K562 (cell line): Measurements from ENCODE around the gene SLC9B1. TPM values are rescaled to one million over a fixed set of nuclear protein-coding genes. Genes with fewer than 3 reads are reported as not detected.
"Not testable (repeated sequence)": the region's sequence is repeated elsewhere in the genome, so short reads cannot be mapped to it uniquely, and the experiment has no call there.

Experiments
- ATAC-seq: fragments of 200-7000 bp; cut with Tn5 transposase; 3 replicates; pipeline ENCODE4 v1.9.1; 2020; ENCODE audit warnings: moderate library complexity
- BruUV-seq: library from RNA; stranded (reverse); fragments of 400-500 nt; replicated peaks from 2 replicates; lab custom pipeline; 2021; lab: Mats Ljungman, UMichigan
- CTCF ChIA-PET: fragments of 300-600 bp; formaldehyde crosslinking; extraction: SDS; loops from one replicate; lab custom pipeline; 2021; ENCODE audit warnings: low intra/inter-chr PET ratio; lab: Yijun Ruan, JAX
- POLR2A ChIA-PET: fragments of 300-600, 350-650 bp; sonication (Branson Sonifier 250); formaldehyde crosslinking; extraction: SDS; loops from one replicate; lab custom pipeline; 2021; ENCODE audit warnings: antibody characterized with exemption, inconsistent platforms; lab: Yijun Ruan, JAX
- DNase-seq, 4 experiments: peaks; one replicate each; pipeline versions ENCODE4 v3.0.0 to v3.0.0-alpha.2; 2011 to 2018; ENCODE audit warnings: low spot score in 3 of 4, mixed read lengths in 3 of 4; ENCODE audit errors: extremely low read depth in 1 of 4
- FAIRE-seq: peaks from 2 replicates; lab custom pipeline; 2011; peaks lifted over from hg19 to GRCh38; lab: Jason Lieb, UNC
- H2AFZ ChIP-seq: 2 replicates; pipeline ENCODE4 v1.6.0; 2011; ENCODE audit warnings: low read depth, low read length, control low read depth, inconsistent platforms
- H3K27ac ChIP-seq: fragments of 200-600 bp; 3 replicates; pipeline ENCODE4 v1.8.0; 2011; ENCODE audit warnings: low read depth, mild to moderate bottlenecking, control low read depth, inconsistent platforms, low read length, moderate library complexity, mixed read lengths; ENCODE audit errors: extremely low read depth
- H3K27me3 ChIP-seq, 2 experiments: fragments of 300-600 bp in 1 of 2; 2 replicates in 1 of 2; 3 replicates in 1 of 2; pipeline versions ENCODE4 v1.6.0 to v1.8.0; 2011; ENCODE audit warnings: inconsistent platforms in 2 of 2, low read length in 2 of 2, mild to moderate bottlenecking in 1 of 2, mixed read lengths in 1 of 2, moderate library complexity in 1 of 2; ENCODE audit not compliant: control insufficient read depth in 2 of 2, insufficient read depth in 2 of 2
- H3K36me3 ChIP-seq: fragments of 300-600 bp; 3 replicates; pipeline ENCODE4 v1.8.0; 2011; ENCODE audit warnings: mild to moderate bottlenecking, low read length, inconsistent platforms; ENCODE audit not compliant: control insufficient read depth, insufficient read depth
- H3K4me1 ChIP-seq, 2 experiments: fragments of 200-600 bp in 1 of 2; replicated peaks in 1 of 2; 2 replicates in 1 of 2; 3 replicates in 1 of 2; pipeline versions ENCODE4 v1.5.1 to v1.8.0; 2011; ENCODE audit warnings: inconsistent platforms in 2 of 2, low read length in 2 of 2, mild to moderate bottlenecking in 1 of 2, mixed read lengths in 1 of 2, moderate library complexity in 1 of 2; ENCODE audit not compliant: control insufficient read depth in 2 of 2, insufficient read depth in 2 of 2
- H3K4me2 ChIP-seq: 2 replicates; pipeline ENCODE4 v1.6.1; 2011; ENCODE audit warnings: low read length, control low read depth, inconsistent platforms, mixed read lengths; ENCODE audit not compliant: insufficient read depth
- H3K4me3 ChIP-seq: fragments of 200-600 bp; sonication (generic), shearing (Covaris generic); 2 replicates; pipeline ENCODE4 v1.5.1; 2016; ENCODE audit warnings: control low read depth, inconsistent platforms
- H3K79me2 ChIP-seq: fragments of 200-600 bp; 3 replicates; pipeline ENCODE4 v1.8.0; 2011; ENCODE audit warnings: low read length, inconsistent platforms; ENCODE audit not compliant: control insufficient read depth, insufficient read depth
- H3K9ac ChIP-seq, 2 experiments: 2 replicates each; pipeline versions ENCODE4 v1.6.0 to v1.6.1; 2011; ENCODE audit warnings: low read depth in 2 of 2, low read length in 2 of 2, control low read depth in 1 of 2, inconsistent platforms in 1 of 2, mild to moderate bottlenecking in 1 of 2, mixed read lengths in 1 of 2; ENCODE audit not compliant: insufficient read depth in 1 of 2
- H3K9me1 ChIP-seq: one replicate; pipeline ENCODE4 v1.6.0; 2011; ENCODE audit warnings: inconsistent platforms, mild to moderate bottlenecking, low read length, moderate library complexity; ENCODE audit not compliant: control insufficient read depth, insufficient read depth
- H3K9me3 ChIP-seq: replicated peaks from 2 replicates; pipeline ENCODE4 v1.5.1; 2011; ENCODE audit warnings: low read depth, low read length, inconsistent platforms; ENCODE audit not compliant: control insufficient read depth, insufficient read depth
- H4K20me1 ChIP-seq: replicated peaks from 2 replicates; pipeline ENCODE4 v1.6.1; 2011; ENCODE audit warnings: low read length, inconsistent platforms, mixed read lengths; ENCODE audit not compliant: control insufficient read depth, insufficient read depth
- CBX5 ChIP-seq: IDR thresholded peaks from 2 replicates; pipeline ENCODE4 v1.6.1; 2014; ENCODE audit warnings: low read depth, borderline replicate concordance
- MXI1 ChIP-seq: IDR thresholded peaks from 2 replicates; pipeline ENCODE4 v1.6.1; 2011; ENCODE audit warnings: low read depth, mild to moderate bottlenecking, improper control_type of control experiment, low read length
- ZFP36 ChIP-seq: fragments of 150-350 bp; IDR thresholded peaks from 2 replicates; pipeline ENCODE4 v1.6.1; 2018; ENCODE audit warnings: low read length, low read depth; ENCODE audit not compliant: partially characterized antibody
- ZKSCAN1 ChIP-seq: fragments of 150-350 bp; IDR thresholded peaks from 2 replicates; pipeline ENCODE4 v1.6.1; 2016; ENCODE audit warnings: low read depth, low read length
- ZNF12 ChIP-seq: sonication (generic); formaldehyde crosslinking; IDR thresholded peaks from 2 replicates; pipeline ENCODE4 v1.4.0; 2020; ENCODE audit warnings: mild to moderate bottlenecking, missing genetic modification reagents
- WGBS: fragments of 100-300 bp; shearing (Covaris generic); methylation state at CpG from one replicate; pipeline ENCODE4 v1.1.6; 2016; ENCODE audit warnings: low coverage, mixed read lengths; ENCODE audit not compliant: insufficient coverage; ENCODE audit errors: missing lambda C conversion rate; 5-methylcytosine and 5-hydroxymethylcytosine counted together
- in situ Hi-C: fragments of 300-500 bp; cut with MboI; formaldehyde crosslinking; loops from 4 replicates; pipeline ENCODE4 v1.15.0; 2018; ENCODE audit warnings: inconsistent platforms, mixed read lengths
- intact Hi-C: fragments of 100-400 bp; cut with micrococcal nuclease; formaldehyde crosslinking; loops from 2 replicates; pipeline ENCODE4 v1.14.2; 2022
- polyA plus RNA-seq, 8 experiments: library from polyadenylated mRNA; depleted of rRNA in 4 of 8; stranded (reverse) in 5 of 8; unstranded in 3 of 8; fragments of >200 nt; fragmentation: Nextera tagmentation in 2 of 8; fragmentation: Illumina TruSeq in 1 of 8; extraction: Ambion mirVana in 2 of 8; extraction: Trizol in 1 of 8; gene quantifications; 2 replicates each; pipeline versions ENCODE4 v1.2.1 to v1.2.3, GENCODE V29; 2011 to 2014; ENCODE audit warnings: inconsistent platforms in 1 of 8, missing spikeins in 1 of 8
- total RNA-seq, 7 experiments: library from RNA; depleted of rRNA in 6 of 7; stranded (reverse); fragments of >200 nt in 6 of 7; fragmentation: Illumina TruSeq in 2 of 7; extraction: Trizol in 2 of 7; gene quantifications; 2 replicates each; pipeline versions ENCODE4 v1.2.1 to v1.2.3, GENCODE V29; 2011 to 2021; ENCODE audit warnings: low replicate concordance in 1 of 7
- TF ChIP-seq, protein P1 (sequence below), 2 experiments: fragments of 150-350 bp in 1 of 2; IDR thresholded peaks; 2 replicates each; pipeline ENCODE4 v1.6.1; 2012 to 2016; ENCODE audit warnings: low read depth in 2 of 2, low read length in 2 of 2, mild to moderate bottlenecking in 1 of 2, moderate library complexity in 1 of 2

Gene SLC9B1
- total and polyA plus RNA-seq, 9 of the 15 experiments (the other 6 are each of a cell fraction or from before 2014, with no cell fraction given), result 0.21 to 1.3 (median 0.51) TPM

DNA sequence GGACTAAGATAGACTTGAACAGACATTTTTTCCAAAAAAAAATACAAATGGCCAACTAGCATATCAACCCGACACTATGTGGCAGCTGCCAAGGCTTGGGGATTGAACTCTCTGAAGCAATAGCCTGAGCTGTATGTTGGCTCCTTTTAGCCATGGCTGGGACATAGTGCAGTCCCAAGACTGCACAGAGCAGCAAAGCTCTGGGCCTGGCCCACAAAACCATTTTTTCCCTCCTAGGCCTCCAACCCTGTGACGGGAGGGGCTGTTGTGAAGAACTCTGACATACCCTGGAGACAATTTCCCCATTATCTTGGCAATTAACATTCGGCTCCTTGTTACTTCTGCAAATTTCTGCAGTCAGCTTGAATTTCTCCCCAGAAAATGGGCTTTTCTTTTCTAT lies 100.6 kb downstream of the SLC9B1 start:
- Histone ChIP-seq H3K79me2 (no peaks in the 10 kb centered on the region), H3K4me1 (no peaks in the 10 kb centered on the region), H3K4me3 (no peak overlapping the region), H2AFZ (peak overlapping the region; percentile 82), H3K9me1 (no peaks in the 10 kb centered on the region), H3K9me3 (no peaks in the 10 kb centered on the region), H3K27ac (no peak overlapping the region), H3K27me3 (no peaks in the 10 kb centered on the region), H3K4me2 (no peak overlapping the region), H3K36me3 (no peaks in the 10 kb centered on the region), H4K20me1 (no peaks in the 10 kb centered on the region), H3K9ac (no peak overlapping the region)
- FAIRE-seq (no peak), ATAC-seq (no peak), DNase-seq (no peak)
- CTCF ChIA-PET, result no interaction called here
- TF ChIP-seq CBX5 (no peak), ZFP36 (peak; percentile 30), MXI1 (no peak), ZNF12 (CRISPR knock-in tag) (peak; percentile 84; the same call in 1 of the 2 replicates)
- in situ Hi-C loops, result no loop called here
- BruUV-seq, result no TSS peak
- intact Hi-C loops, result no loop called here
- WGBS, result 52% methylated on average over 3 of the region's 3 CpGs
- POLR2A ChIA-PET, result interaction anchor here (0.8 kb wide), 1 partner anchor 158 kb away, joined by 3 read pairs; the partner anchor contains the start of gene MANBA

DNA sequence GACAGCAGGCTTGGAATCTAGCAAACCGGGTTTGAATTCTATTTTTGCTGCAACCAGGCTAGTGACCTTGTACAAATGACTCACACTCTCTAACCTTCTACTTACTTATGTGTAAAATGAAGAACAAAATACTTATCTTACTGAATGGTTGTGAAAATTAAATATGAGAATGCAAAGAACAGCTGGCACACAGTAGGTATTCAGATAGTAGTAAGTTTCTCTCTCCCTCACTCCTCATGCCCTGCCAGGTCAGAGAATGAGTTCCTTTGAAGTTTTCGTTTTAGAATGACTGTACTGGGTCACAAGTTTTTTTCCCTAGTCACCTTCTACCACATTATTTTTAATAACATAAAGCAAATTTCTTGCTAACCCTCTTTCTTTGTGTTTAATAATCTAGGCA lies 117.7 kb downstream of the SLC9B1 start:
- TF ChIP-seq, protein P1, sequence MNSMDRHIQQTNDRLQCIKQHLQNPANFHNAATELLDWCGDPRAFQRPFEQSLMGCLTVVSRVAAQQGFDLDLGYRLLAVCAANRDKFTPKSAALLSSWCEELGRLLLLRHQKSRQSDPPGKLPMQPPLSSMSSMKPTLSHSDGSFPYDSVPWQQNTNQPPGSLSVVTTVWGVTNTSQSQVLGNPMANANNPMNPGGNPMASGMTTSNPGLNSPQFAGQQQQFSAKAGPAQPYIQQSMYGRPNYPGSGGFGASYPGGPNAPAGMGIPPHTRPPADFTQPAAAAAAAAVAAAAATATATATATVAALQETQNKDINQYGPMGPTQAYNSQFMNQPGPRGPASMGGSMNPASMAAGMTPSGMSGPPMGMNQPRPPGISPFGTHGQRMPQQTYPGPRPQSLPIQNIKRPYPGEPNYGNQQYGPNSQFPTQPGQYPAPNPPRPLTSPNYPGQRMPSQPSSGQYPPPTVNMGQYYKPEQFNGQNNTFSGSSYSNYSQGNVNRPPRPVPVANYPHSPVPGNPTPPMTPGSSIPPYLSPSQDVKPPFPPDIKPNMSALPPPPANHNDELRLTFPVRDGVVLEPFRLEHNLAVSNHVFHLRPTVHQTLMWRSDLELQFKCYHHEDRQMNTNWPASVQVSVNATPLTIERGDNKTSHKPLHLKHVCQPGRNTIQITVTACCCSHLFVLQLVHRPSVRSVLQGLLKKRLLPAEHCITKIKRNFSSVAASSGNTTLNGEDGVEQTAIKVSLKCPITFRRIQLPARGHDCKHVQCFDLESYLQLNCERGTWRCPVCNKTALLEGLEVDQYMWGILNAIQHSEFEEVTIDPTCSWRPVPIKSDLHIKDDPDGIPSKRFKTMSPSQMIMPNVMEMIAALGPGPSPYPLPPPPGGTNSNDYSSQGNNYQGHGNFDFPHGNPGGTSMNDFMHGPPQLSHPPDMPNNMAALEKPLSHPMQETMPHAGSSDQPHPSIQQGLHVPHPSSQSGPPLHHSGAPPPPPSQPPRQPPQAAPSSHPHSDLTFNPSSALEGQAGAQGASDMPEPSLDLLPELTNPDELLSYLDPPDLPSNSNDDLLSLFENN (IDR thresholded peaks at IDR 0.05; ENCODE audit: low read depth in 2 of 2, low read length in 2 of 2), result no peak
- peak; percentile 60; the same call in 1 of the 2 replicates for TF ChIP-seq ZKSCAN1
- H3K4me1 ChIP-seq, result no peaks in the 10 kb centered on the region
- DNase-seq (no peak), FAIRE-seq (no peak), ATAC-seq (no peak)
- peak overlapping the region; percentile 61; the same call in 1 of the 2 replicates for H2AFZ ChIP-seq
- ChIA-PET POLR2A (no interaction called here), CTCF (no interaction called here)
- in situ Hi-C loops, result no loop called here
- H3K9me1 ChIP-seq, result no peaks in the 10 kb centered on the region
- H3K9ac ChIP-seq, result no peak overlapping the region
- BruUV-seq, result no TSS peak
- H3K27ac ChIP-seq, result no peak overlapping the region
- no peak overlapping the region for H3K4me3 ChIP-seq
- H3K79me2 ChIP-seq, result no peaks in the 10 kb centered on the region
- no peaks in the 10 kb centered on the region for H4K20me1 ChIP-seq
- H3K9me3 ChIP-seq, result no peaks in the 10 kb centered on the region
- no peak overlapping the region for H3K4me2 ChIP-seq
- no peaks in the 10 kb centered on the region for H3K36me3 ChIP-seq
- intact Hi-C loops, result no loop called here
- H3K27me3 ChIP-seq, result no peaks in the 10 kb centered on the region
- WGBS, result 10% methylated on average over 2 of the region's 2 CpGs

DNA sequence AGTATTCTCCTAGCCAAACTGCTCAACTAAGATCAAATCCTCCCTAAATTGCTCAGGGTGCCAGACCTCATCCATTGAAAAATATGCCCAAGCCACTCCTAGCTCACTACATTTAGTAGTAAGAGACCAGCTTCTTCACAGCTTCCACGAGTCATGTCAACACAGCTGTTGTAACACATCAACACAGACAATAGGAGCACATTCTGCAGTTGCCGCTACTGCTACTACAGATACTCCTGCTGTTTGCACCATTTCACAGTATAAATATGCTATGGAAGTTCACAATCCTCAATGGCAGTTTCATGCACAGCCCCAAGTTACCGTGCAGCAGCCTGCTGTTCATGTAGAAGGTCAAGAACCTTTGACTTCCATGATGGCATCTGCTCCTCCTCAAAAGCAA lies 121.9 kb downstream of the SLC9B1 start:
- intact Hi-C loops, POLR2A ChIA-PET: not testable (repeated sequence)

More for the DNA sequence above, 121.9 kb downstream of the SLC9B1 start:
- H3K9me3 ChIP-seq, H3K4me3 ChIP-seq, H3K27ac ChIP-seq, FAIRE-seq, H3K79me2 ChIP-seq, CTCF ChIA-PET, H3K4me1 ChIP-seq, H4K20me1 ChIP-seq, H3K9ac ChIP-seq, in situ Hi-C loops, ATAC-seq, H3K27me3 ChIP-seq, BruUV-seq, H3K36me3 ChIP-seq, DNase-seq, H3K9me1 ChIP-seq: not testable (repeated sequence)
- WGBS, result 23% methylated on average over 2 of the region's 3 CpGs
- Histone ChIP-seq H3K4me2 (peak overlapping the region; percentile 18; the same call in 1 of the 2 replicates), H2AFZ (peak overlapping the region; percentile 85)
